ENCODE data around the gene WSCD2. TPM values are rescaled to one million over a fixed set of nuclear protein-coding genes. Genes with fewer than 3 reads are reported as not detected.

The WSCD2 gene
- total RNA-seq = 2.3 TPM
- polyA plus RNA-seq = 1 to 10 TPM in 2 of 4 donors, under 1 TPM in 2; 0.23 to 1.8 (median 1.2) TPM

DNA sequence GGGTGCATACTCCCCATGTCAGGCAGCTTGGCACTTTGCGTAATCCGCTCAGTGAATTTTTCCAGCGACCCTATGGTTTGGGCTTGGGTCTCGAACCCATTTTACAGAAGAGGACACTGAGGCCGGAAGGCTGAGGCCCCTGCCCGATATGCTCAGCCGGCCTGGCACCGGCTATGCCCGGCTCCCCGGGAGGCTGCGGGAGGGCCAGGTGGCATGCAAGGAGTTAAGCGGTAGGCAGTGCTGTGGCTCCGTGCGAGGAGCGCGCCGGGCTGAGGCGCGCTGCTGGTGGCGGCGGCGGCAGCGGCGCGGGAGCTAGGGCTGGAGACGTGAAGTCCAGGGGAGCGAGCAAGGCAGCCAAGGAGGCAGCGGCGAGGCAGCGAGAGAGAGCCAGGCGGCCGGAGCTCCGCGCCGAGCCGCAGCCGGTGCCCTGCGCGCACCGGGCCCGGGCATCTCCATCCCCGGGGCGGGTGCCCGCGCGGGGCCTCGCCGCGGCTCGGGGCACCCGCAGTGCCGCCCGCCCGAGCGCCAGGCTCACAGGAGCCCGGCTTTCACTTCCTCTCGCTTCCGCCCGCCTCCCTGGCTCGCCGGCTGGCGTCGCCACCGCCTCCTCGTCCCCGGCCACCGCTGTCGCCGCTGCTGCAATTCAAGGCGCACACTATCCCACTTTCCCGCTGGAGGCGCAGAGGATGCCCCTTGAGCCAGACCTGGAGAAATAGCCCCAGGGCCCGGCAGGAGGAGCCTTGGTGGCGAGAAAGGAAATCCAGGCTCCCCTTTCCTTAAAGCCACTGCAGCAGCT lies at the start of gene WSCD2:
Gene WSCD2, plus strand, starts transcription at position 272 of the 796 bp plus-strand sequence. CDS start 66,545 bp downstream, outside the sequence.
- Histone ChIP-seq H3K36me3 (ENCODE audit: control insufficient read depth, insufficient read depth, low read length) (no peaks in the 10 kb centered on the region), H3K27me3 (ENCODE audit: control insufficient read depth, insufficient read depth, low read length) (peaks cover 28% of the 10 kb centered on the region), H3K9me3 (ENCODE audit: control insufficient read depth in 2 of 2, low read length in 2 of 2) (peaks cover 0 to 1% of the 10 kb centered on the region in 2 experiments), H3K4me1 (ENCODE audit: control insufficient read depth, insufficient read depth, low read length, poor library complexity, severe bottlenecking) (peaks cover 8% of the 10 kb centered on the region), H3K27ac (ENCODE audit: insufficient read depth, low read length, poor library complexity, severe bottlenecking) (no peak within 1 kb of the TSS), H3K4me3 (ENCODE audit: low read depth, low read length) (no peak within 1 kb of the TSS)
- peaks cover 0 to 4% (median 0%) of the 10 kb centered on the region in 7 donors for H3K9me3 Mint-ChIP-seq
- H3K4me3 Mint-ChIP-seq = peak within 1 kb of the TSS; percentile 39 to 84 (median 67)
- H3K4me1 Mint-ChIP-seq = peaks cover 0 to 13% (median 3%) of the 10 kb centered on the region in 4 donors
- ATAC-seq (ENCODE audit: low read depth in 2 of 2) (no peak), DNase-seq (peak in 1 of 3 donors; percentile 20)
- peak within 1 kb of the TSS in 2 of 3 donors; percentile 5 to 29 for H3K27ac Mint-ChIP-seq
- peaks cover 47% of the 10 kb centered on the region for H3K27me3 Mint-ChIP-seq
- no peaks in the 10 kb centered on the region for H3K36me3 Mint-ChIP-seq

DNA sequence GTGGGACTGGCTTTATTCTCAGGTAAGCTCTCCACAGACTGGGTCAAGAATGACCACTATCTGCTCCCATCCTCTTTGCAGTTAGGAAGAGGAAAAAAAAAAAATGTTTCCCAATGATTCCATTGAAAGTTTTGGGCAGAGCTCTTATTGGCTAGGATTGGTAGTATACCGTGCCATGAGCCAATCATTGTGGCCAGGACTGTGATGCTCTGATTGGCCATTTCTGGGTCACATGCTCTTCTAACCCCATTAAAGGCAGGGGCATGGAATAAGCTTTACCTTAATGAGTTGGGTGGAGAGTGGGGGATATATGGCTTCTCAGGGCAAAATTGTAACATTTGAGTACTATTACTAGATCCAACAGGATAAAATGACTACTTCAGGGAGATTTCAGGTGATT lies 49.4 kb upstream of the WSCD2 start:
- Histone ChIP-seq H3K36me3 (ENCODE audit: control insufficient read depth, insufficient read depth, low read length) (no peaks in the 10 kb centered on the region), H3K4me1 (ENCODE audit: control insufficient read depth, insufficient read depth, low read length, poor library complexity, severe bottlenecking) (no peaks in the 10 kb centered on the region), H3K9me3 (ENCODE audit: control insufficient read depth in 2 of 2, low read length in 2 of 2) (no peaks in the 10 kb centered on the region), H3K27ac (ENCODE audit: insufficient read depth, low read length, poor library complexity, severe bottlenecking) (no peak overlapping the region), H3K27me3 (ENCODE audit: control insufficient read depth, insufficient read depth, low read length) (peaks cover 4% of the 10 kb centered on the region), H3K4me3 (ENCODE audit: low read depth, low read length) (no peak overlapping the region)
- ATAC-seq (ENCODE audit: low read depth in 2 of 2) = no peak
- peaks cover 4% of the 10 kb centered on the region for H3K36me3 Mint-ChIP-seq
- H3K4me1 Mint-ChIP-seq = no peaks in the 10 kb centered on the region
- H3K27me3 Mint-ChIP-seq = peaks cover 11% of the 10 kb centered on the region
- H3K4me3 Mint-ChIP-seq = no peak overlapping the region
- no peak overlapping the region for H3K27ac Mint-ChIP-seq
- peaks cover 0 to 7% (median 0%) of the 10 kb centered on the region in 7 donors for H3K9me3 Mint-ChIP-seq
- DNase-seq = no peak

DNA sequence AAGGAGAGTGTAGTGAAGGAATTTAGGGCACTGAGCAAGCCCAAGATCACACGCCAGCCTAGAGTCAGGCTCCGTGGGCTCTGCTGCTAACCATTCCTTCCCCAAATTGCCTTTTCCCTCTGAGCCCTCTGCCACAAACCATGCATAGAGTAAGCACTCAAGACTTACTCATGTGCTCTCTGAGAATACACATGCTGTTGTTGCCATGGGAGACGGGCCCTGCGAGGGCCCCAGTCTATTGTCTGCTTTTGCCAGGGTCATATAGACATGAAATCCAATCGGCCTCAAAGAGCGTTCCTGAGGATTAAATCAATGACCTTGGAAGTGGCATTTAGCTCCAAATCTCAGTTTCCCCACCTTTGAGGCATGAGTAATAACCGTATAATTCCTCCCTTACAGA lies 48.7 kb upstream of the WSCD2 start:
- ATAC-seq (ENCODE audit: low read depth in 2 of 2) = no peak
- H3K27me3 Mint-ChIP-seq = peaks cover 11% of the 10 kb centered on the region
- no peak overlapping the region for H3K27ac Mint-ChIP-seq

DNA sequence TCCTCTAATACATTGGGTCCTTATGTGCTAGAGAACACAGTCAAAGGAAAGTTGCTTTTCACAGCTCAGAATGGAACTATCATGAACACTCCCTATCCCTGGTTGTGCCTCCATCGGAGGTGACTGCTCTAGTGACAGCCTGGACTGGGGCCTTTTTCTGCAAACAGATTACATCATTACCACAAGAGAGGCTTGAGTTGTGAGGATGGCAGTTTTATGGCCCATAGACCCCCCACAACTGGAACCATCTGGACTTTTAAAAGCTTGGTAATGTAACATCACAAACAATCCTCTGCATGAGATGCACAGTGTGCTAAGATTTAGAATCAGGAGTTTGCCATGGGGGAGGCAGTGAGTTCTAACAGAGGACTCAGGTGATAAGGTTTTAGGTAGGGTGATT lies 46.6 kb upstream of the WSCD2 start:
- H3K27ac Mint-ChIP-seq = no peak overlapping the region

More for the DNA sequence above, 48.7 kb upstream of the WSCD2 start:
- Histone ChIP-seq H3K36me3 (ENCODE audit: control insufficient read depth, insufficient read depth, low read length) (no peaks in the 10 kb centered on the region), H3K9me3 (ENCODE audit: control insufficient read depth in 2 of 2, low read length in 2 of 2) (no peaks in the 10 kb centered on the region), H3K27ac (ENCODE audit: insufficient read depth, low read length, poor library complexity, severe bottlenecking) (no peak overlapping the region), H3K4me1 (ENCODE audit: control insufficient read depth, insufficient read depth, low read length, poor library complexity, severe bottlenecking) (no peaks in the 10 kb centered on the region), H3K4me3 (ENCODE audit: low read depth, low read length) (no peak overlapping the region), H3K27me3 (ENCODE audit: control insufficient read depth, insufficient read depth, low read length) (peaks cover 4% of the 10 kb centered on the region)
- Mint-ChIP-seq H3K4me1 (no peaks in the 10 kb centered on the region), H3K4me3 (no peak overlapping the region), H3K9me3 (peaks cover 0 to 7% (median 3%) of the 10 kb centered on the region in 7 donors), H3K36me3 (peaks cover 4% of the 10 kb centered on the region)
- no peak for DNase-seq

DNA sequence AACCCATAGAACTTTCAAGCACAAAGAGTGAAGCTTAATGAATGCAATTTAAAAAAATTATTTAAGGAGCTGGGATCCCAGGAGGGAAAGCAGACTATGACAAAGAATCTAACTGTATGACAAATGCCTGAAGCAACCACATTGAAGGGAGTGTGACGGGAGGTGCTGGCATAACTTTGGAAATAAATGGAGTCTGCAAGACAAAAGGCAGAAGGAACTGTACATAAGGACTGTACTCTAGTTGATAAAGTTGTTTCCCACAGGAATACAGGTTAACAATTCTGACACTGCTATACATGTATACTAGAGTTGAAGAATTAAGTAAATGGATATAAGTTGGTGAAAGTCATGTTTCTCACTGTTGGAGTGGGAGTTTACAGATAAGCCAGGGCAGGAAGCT lies 41.2 kb upstream of the WSCD2 start:
- Mint-ChIP-seq H3K4me1 (peaks cover 0 to 2% (median 0%) of the 10 kb centered on the region in 4 donors), H3K27me3 (peaks cover 17% of the 10 kb centered on the region), H3K36me3 (no peaks in the 10 kb centered on the region), H3K27ac (no peak overlapping the region), H3K4me3 (no peak overlapping the region), H3K9me3 (peaks cover 0 to 26% (median 7%) of the 10 kb centered on the region in 7 donors)
- DNase-seq (no peak), ATAC-seq (ENCODE audit: low read depth in 2 of 2) (no peak)
- Histone ChIP-seq H3K27ac (ENCODE audit: insufficient read depth, low read length, poor library complexity, severe bottlenecking) (no peak overlapping the region), H3K4me1 (ENCODE audit: control insufficient read depth, insufficient read depth, low read length, poor library complexity, severe bottlenecking) (no peaks in the 10 kb centered on the region), H3K36me3 (ENCODE audit: control insufficient read depth, insufficient read depth, low read length) (no peaks in the 10 kb centered on the region), H3K9me3 (ENCODE audit: control insufficient read depth in 2 of 2, low read length in 2 of 2) (peaks cover 12 to 18% of the 10 kb centered on the region in 2 experiments), H3K27me3 (ENCODE audit: control insufficient read depth, insufficient read depth, low read length) (peaks cover 5% of the 10 kb centered on the region), H3K4me3 (ENCODE audit: low read depth, low read length) (no peak overlapping the region)

More for the DNA sequence above, 46.6 kb upstream of the WSCD2 start:
- H3K4me3 ChIP-seq (ENCODE audit: low read depth, low read length) = no peak overlapping the region
- no peak for DNase-seq
- Mint-ChIP-seq H3K4me1 (no peaks in the 10 kb centered on the region), H3K27me3 (peaks cover 7% of the 10 kb centered on the region), H3K36me3 (peaks cover 2% of the 10 kb centered on the region), H3K4me3 (no peak overlapping the region), H3K9me3 (peaks cover 0 to 10% (median 6%) of the 10 kb centered on the region in 7 donors)
- H3K36me3 ChIP-seq (ENCODE audit: control insufficient read depth, insufficient read depth, low read length) = no peaks in the 10 kb centered on the region
- H3K9me3 ChIP-seq (ENCODE audit: control insufficient read depth in 2 of 2, low read length in 2 of 2) = peaks cover 3% of the 10 kb centered on the region in 2 experiments
- ATAC-seq (ENCODE audit: low read depth in 2 of 2) = no peak
- H3K4me1 ChIP-seq (ENCODE audit: control insufficient read depth, insufficient read depth, low read length, poor library complexity, severe bottlenecking) = no peaks in the 10 kb centered on the region
- no peak overlapping the region for H3K27ac ChIP-seq (ENCODE audit: insufficient read depth, low read length, poor library complexity, severe bottlenecking)
- peaks cover 3% of the 10 kb centered on the region for H3K27me3 ChIP-seq (ENCODE audit: control insufficient read depth, insufficient read depth, low read length)

DNA sequence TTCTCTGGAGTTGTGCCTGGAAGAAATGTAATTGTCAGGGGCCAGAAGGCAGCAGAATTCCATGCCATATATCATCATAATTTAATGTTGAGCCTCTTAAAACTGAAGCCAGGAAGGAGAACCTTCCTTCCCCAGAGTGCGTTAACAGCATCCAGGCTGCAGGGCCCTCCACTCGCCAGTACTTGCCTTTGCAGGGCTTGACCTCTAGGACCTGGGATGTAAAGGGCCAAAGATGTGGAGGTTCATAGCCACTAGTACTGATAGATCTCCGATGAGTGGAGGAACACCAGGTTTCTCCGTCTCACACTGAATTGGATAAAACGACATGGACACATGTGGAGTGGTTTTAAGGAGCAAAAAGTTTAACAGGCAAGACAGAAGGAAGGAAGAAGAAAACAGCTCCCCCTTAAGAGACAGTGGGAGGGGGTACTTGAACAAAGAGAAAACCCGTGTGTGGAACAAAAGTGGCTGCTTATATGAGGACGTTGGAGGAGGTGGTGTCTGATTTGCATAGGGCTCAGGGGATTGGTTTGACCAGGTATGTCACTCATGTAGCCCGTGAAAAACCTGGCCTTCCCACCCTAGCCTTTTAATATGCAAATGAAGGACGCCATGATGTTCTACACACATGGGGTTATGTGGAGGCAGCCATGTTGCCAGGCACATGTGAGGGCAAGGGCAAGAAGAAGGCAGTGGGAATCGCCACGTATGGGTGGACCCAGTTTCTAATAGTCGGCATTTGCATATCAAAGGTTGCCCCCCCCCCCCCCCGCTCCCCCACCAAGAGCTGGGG lies 38.8 kb upstream of the WSCD2 start:
- no peak overlapping the region for H3K27ac ChIP-seq (ENCODE audit: insufficient read depth, low read length, poor library complexity, severe bottlenecking)
- H3K36me3 Mint-ChIP-seq = no peaks in the 10 kb centered on the region
- H3K4me1 ChIP-seq (ENCODE audit: control insufficient read depth, insufficient read depth, low read length, poor library complexity, severe bottlenecking) = no peaks in the 10 kb centered on the region
- H3K27me3 Mint-ChIP-seq = peaks cover 17% of the 10 kb centered on the region
- peaks cover 3% of the 10 kb centered on the region for H3K27me3 ChIP-seq (ENCODE audit: control insufficient read depth, insufficient read depth, low read length)
- H3K4me1 Mint-ChIP-seq = peaks cover 0 to 2% (median 0%) of the 10 kb centered on the region in 4 donors
- DNase-seq = no peak
- no peaks in the 10 kb centered on the region for H3K36me3 ChIP-seq (ENCODE audit: control insufficient read depth, insufficient read depth, low read length)
- H3K4me3 ChIP-seq (ENCODE audit: low read depth, low read length) = no peak overlapping the region
- H3K27ac Mint-ChIP-seq = no peak overlapping the region
- H3K4me3 Mint-ChIP-seq = no peak overlapping the region
- ATAC-seq (ENCODE audit: low read depth in 2 of 2) = no peak
- peaks cover 12 to 18% of the 10 kb centered on the region in 2 experiments for H3K9me3 ChIP-seq (ENCODE audit: control insufficient read depth in 2 of 2, low read length in 2 of 2)
- H3K9me3 Mint-ChIP-seq = peaks cover 0 to 22% (median 8%) of the 10 kb centered on the region in 7 donors

DNA sequence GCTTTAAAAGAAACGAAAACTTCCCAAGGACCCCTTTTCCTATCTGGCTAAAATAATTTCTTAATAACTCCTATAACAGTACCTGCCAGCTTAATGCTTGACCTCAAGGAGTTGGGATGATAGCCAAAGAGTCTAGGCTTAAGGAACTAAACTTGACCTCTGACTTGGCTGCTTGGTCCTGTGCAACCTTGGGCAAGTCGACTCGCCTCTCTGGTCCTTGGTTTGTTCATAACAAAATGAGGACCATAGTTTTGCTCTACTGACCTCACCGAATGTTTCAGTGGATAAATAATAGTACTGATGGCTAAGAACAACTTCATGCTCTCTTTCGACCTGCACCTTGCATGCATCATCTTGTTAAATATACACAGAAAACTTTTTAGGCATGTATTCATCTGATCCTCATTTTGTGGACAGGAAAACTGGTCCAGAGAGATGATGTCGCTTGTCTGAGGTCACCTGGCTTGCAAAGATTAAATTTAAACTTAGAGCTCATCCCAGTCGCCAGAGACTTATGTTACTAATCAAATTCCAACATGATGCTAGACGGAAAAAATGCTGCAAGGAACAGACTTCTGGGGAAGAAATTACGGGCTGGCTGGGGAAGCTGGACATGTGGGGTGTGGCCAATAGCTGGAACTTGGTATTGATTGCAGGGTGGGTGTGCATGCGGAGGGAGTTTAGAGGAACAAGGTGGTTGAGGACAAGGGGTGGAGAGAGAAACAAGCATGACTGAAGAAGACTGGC lies 38.0 kb upstream of the WSCD2 start:
- Histone ChIP-seq H3K36me3 (ENCODE audit: control insufficient read depth, insufficient read depth, low read length) (no peaks in the 10 kb centered on the region), H3K9me3 (ENCODE audit: control insufficient read depth in 2 of 2, low read length in 2 of 2) (peaks cover 12 to 18% of the 10 kb centered on the region in 2 experiments), H3K4me3 (ENCODE audit: low read depth, low read length) (no peak overlapping the region), H3K27ac (ENCODE audit: insufficient read depth, low read length, poor library complexity, severe bottlenecking) (no peak overlapping the region), H3K27me3 (ENCODE audit: control insufficient read depth, insufficient read depth, low read length) (peaks cover 3% of the 10 kb centered on the region), H3K4me1 (ENCODE audit: control insufficient read depth, insufficient read depth, low read length, poor library complexity, severe bottlenecking) (no peaks in the 10 kb centered on the region)
- peaks cover 0 to 2% (median 0%) of the 10 kb centered on the region in 4 donors for H3K4me1 Mint-ChIP-seq
- ATAC-seq (ENCODE audit: low read depth in 2 of 2) (no peak), DNase-seq (no peak)
- peaks cover 0 to 22% (median 7%) of the 10 kb centered on the region in 7 donors for H3K9me3 Mint-ChIP-seq
- no peak overlapping the region for H3K27ac Mint-ChIP-seq
- no peak overlapping the region for H3K4me3 Mint-ChIP-seq
- H3K36me3 Mint-ChIP-seq = no peaks in the 10 kb centered on the region
- H3K27me3 Mint-ChIP-seq = peaks cover 17% of the 10 kb centered on the region
